DND-41 (cell line): ENCODE data around the gene ABHD17A.

Source experiments
- ATAC-seq: fragments of 200-7000 bp; cut with Tn5 transposase; 3 replicates; pipeline ENCODE4 v1.9.1; 2021; ENCODE audit warnings: low read depth; ENCODE audit not compliant: insufficient read depth
- DNase-seq: peaks from one replicate; pipeline ENCODE4 v3.0.0-alpha.2; 2020
- H2AFZ ChIP-seq: 2 replicates; pipeline ENCODE4 v1.6.0; 2012; ENCODE audit warnings: low read depth, low read length
- H3K27ac ChIP-seq: 2 replicates; pipeline ENCODE4 v1.5.1; 2012; ENCODE audit warnings: low read length, inconsistent platforms
- H3K27me3 ChIP-seq: fragments of 200-600 bp; sonication (generic); 2 replicates; pipeline ENCODE4 v1.6.0; 2012; ENCODE audit warnings: low read length, mild to moderate bottlenecking, inconsistent platforms; ENCODE audit not compliant: insufficient read depth, poor library complexity
- H3K36me3 ChIP-seq: 2 replicates; pipeline ENCODE4 v1.5.1; 2012; ENCODE audit warnings: low read length, inconsistent platforms; ENCODE audit not compliant: insufficient read depth
- H3K4me1 ChIP-seq: 2 replicates; pipeline ENCODE4 v1.5.1; 2012; ENCODE audit warnings: mild to moderate bottlenecking, low read length; ENCODE audit not compliant: insufficient read depth
- H3K4me2 ChIP-seq: 2 replicates; pipeline ENCODE4 v1.6.0; 2012; ENCODE audit warnings: mild to moderate bottlenecking, moderate library complexity, low read length, inconsistent platforms; ENCODE audit not compliant: insufficient read depth
- H3K4me3 ChIP-seq, 2 experiments: fragments of 200-600 bp in 1 of 2; shearing (Covaris generic) in 1 of 2; 2 replicates each; pipeline ENCODE4 v1.5.1; 2012 to 2016; ENCODE audit warnings: inconsistent platforms in 2 of 2, low read length in 2 of 2, mild to moderate bottlenecking in 2 of 2, low read depth in 1 of 2, moderate library complexity in 1 of 2
- H3K79me2 ChIP-seq: 2 replicates; pipeline ENCODE4 v1.6.0; 2012; ENCODE audit warnings: low read length, inconsistent platforms; ENCODE audit not compliant: insufficient read depth
- H3K9ac ChIP-seq: 2 replicates; pipeline ENCODE4 v1.6.0; 2012; ENCODE audit warnings: low read depth, mild to moderate bottlenecking, inconsistent platforms, low read length, moderate library complexity
- H3K9me3 ChIP-seq: 2 replicates; pipeline ENCODE4 v1.5.1; 2012; ENCODE audit warnings: low read length, moderate library complexity, mild to moderate bottlenecking, inconsistent platforms; ENCODE audit not compliant: insufficient read depth, severe bottlenecking
- H4K20me1 ChIP-seq: 2 replicates; pipeline ENCODE4 v1.6.0; 2012; ENCODE audit warnings: low read length; ENCODE audit not compliant: insufficient read depth
- CTCF ChIP-seq: IDR thresholded peaks from 2 replicates; pipeline ENCODE4 v1.5.1; 2012; ENCODE audit warnings: borderline replicate concordance, low read length, moderate library complexity, mild to moderate bottlenecking; ENCODE audit not compliant: poor library complexity, severe bottlenecking; ENCODE audit errors: extremely low read depth
- EZH2 ChIP-seq: IDR thresholded peaks from 3 replicates; pipeline ENCODE4 v1.6.1; 2012; ENCODE audit warnings: borderline replicate concordance, low read depth, mild to moderate bottlenecking, moderate library complexity, low read length, inconsistent platforms; ENCODE audit not compliant: severe bottlenecking

Gene ABHD17A

GRCh38 chr19:1917146-1917545 is 31.9 kb upstream of the ABHD17A start:
- H3K27ac ChIP-seq: no peak overlapping the region
- peaks cover 27% of the 10 kb centered on the region for H3K79me2 ChIP-seq
- peaks cover 30% of the 10 kb centered on the region for H4K20me1 ChIP-seq
- ATAC-seq (no peak), DNase-seq (no peak)
- H3K9me3 ChIP-seq: no peaks in the 10 kb centered on the region
- H3K9ac ChIP-seq: no peak overlapping the region
- TF ChIP-seq EZH2 (no peak), CTCF (no peak)
- H3K4me1 ChIP-seq: no peaks in the 10 kb centered on the region
- no peaks in the 10 kb centered on the region for H3K27me3 ChIP-seq
- no peak overlapping the region for H3K4me3 ChIP-seq
- H3K36me3 ChIP-seq: peaks cover 69% of the 10 kb centered on the region
- H3K4me2 ChIP-seq: no peak overlapping the region
- no peak overlapping the region for H2AFZ ChIP-seq

GRCh38 chr19:1914826-1915341 is 29.6 kb upstream of the ABHD17A start:
- Histone ChIP-seq H3K79me2 (peaks cover 48% of the 10 kb centered on the region), H3K27me3 (no peaks in the 10 kb centered on the region), H3K9ac (no peak overlapping the region), H3K4me1 (peaks cover 1% of the 10 kb centered on the region; the same call in 1 of the 2 replicates), H4K20me1 (peaks cover 37% of the 10 kb centered on the region), H3K36me3 (peaks cover 55% of the 10 kb centered on the region), H3K4me3 (no peak overlapping the region), H3K4me2 (no peak overlapping the region), H3K9me3 (no peaks in the 10 kb centered on the region), H2AFZ (no peak overlapping the region), H3K27ac (no peak overlapping the region)
- TF ChIP-seq EZH2: no peak
- TF ChIP-seq CTCF: no peak
- DNase-seq (no peak), ATAC-seq (no peak)

DNA sequence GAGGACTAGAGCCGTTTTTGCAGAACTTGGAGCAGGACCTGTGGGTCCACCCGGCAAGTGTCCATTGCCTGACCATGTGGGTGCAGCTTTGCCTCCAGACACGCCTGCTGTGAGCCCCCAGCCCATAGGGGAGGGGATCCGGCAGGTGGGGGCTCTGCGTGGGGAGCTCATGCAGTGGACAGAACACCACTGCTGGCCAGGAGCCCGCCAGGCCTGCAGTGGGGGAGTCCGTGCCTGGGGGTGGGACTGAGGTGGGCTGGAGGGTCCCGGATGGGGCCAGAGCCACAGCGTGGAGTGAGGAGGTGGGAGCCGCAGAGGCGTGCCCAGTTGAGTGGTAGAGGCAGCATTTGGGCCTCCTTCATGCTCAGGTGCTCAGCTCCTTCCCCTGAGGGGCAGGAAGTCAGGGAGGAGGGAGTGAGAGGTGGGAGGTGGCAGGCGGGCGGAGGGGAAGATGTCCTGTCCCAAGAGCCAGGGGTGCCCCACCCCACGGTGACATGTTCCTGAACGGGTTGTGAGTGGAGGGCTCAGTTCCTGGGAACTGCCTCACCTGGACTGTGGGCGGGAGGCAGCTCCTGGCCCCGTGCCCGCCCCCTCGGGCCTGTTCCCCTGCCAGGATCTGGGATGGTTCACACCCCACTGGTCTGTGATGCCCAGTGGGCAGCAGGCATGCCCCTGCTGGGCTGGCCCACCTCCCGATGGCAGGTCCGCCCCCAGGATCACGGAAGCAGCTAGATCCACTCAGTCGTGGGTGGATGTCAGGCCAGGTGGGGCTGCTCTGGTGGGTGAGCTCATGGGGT is 28.7 kb upstream of the ABHD17A start:
- DNase-seq (no peak), ATAC-seq (no peak)
- Histone ChIP-seq H3K27me3 (no peaks in the 10 kb centered on the region), H2AFZ (no peak overlapping the region), H3K4me1 (peaks cover 6% of the 10 kb centered on the region; the same call in 1 of the 2 replicates), H3K9me3 (no peaks in the 10 kb centered on the region), H3K27ac (no peak overlapping the region), H3K4me2 (no peak overlapping the region), H3K4me3 (no peak overlapping the region), H3K9ac (no peak overlapping the region), H3K36me3 (peaks cover 55% of the 10 kb centered on the region), H4K20me1 (peaks cover 46% of the 10 kb centered on the region), H3K79me2 (peaks cover 57% of the 10 kb centered on the region)
- no peak for TF ChIP-seq EZH2
- TF ChIP-seq CTCF: no peak
